SK-N-SH (cell line): ENCODE data around the gene BCLAF1. TPM values are rescaled to one million over a fixed set of nuclear protein-coding genes. Genes with fewer than 3 reads are reported as not detected.

Experiments used
- CTCF ChIA-PET: fragments of 300-600, 350-600 bp; formaldehyde crosslinking; extraction: SDS; loops from one replicate; lab custom pipeline; 2021; lab: Yijun Ruan, JAX
- POLR2A ChIA-PET: fragments of 350-600 bp; sonication (Branson Sonifier 250); formaldehyde crosslinking; extraction: SDS; loops from one replicate; lab custom pipeline; 2020; ENCODE audit warnings: antibody characterized with exemption, inconsistent platforms; lab: Yijun Ruan, JAX
- DNase-seq: peaks from one replicate; pipeline ENCODE4 v3.0.0; 2012
- H2AFZ ChIP-seq: fragments of 200-600 bp; sonication (generic); 2 replicates; pipeline ENCODE4 v1.8.1; 2016; ENCODE audit warnings: antibody characterized with exemption, mild to moderate bottlenecking, low read depth
- H3F3A ChIP-seq: fragments of 200-600 bp; sonication (generic); replicated peaks from 2 replicates; pipeline ENCODE3; 2016; ENCODE audit warnings: antibody characterized with exemption, mild to moderate bottlenecking; ENCODE audit not compliant: insufficient read depth
- H3K27ac ChIP-seq, 2 experiments: fragments of 200-500 bp in 1 of 2; fragments of 200-600 bp in 1 of 2; sonication (Bioruptor generic) in 1 of 2; sonication (generic), shearing (Covaris generic) in 1 of 2; 2 replicates each; pipeline versions ENCODE4 v1.5.1 to v1.6.1; 2014 to 2016; ENCODE audit warnings: low read depth in 2 of 2, inconsistent platforms in 1 of 2, low read length in 1 of 2, mild to moderate bottlenecking in 1 of 2, mixed read lengths in 1 of 2
- H3K27me3 ChIP-seq: fragments of 200-600 bp; sonication (generic), shearing (Covaris generic); 2 replicates; pipeline ENCODE4 v1.6.1; 2016; ENCODE audit warnings: mixed run types; ENCODE audit not compliant: insufficient read depth
- H3K36me3 ChIP-seq, 2 experiments: fragments of 200-500 bp in 1 of 2; fragments of 200-600 bp in 1 of 2; sonication (Bioruptor generic) in 1 of 2; sonication (generic) in 1 of 2; replicated peaks in 1 of 2; 2 replicates each; pipeline versions ENCODE3 to v1.5.1; 2014 to 2016; ENCODE audit warnings: low read length in 1 of 2, mild to moderate bottlenecking in 1 of 2; ENCODE audit not compliant: insufficient read depth in 2 of 2, control insufficient read depth in 1 of 2
- H3K4me1 ChIP-seq, 2 experiments: fragments of 200-500 bp in 1 of 2; fragments of 200-600 bp in 1 of 2; sonication (Bioruptor generic) in 1 of 2; sonication (generic), shearing (Covaris generic) in 1 of 2; 2 replicates each; pipeline versions ENCODE4 v1.5.1 to v1.6.1; 2014 to 2016; ENCODE audit warnings: low read depth in 1 of 2, low read length in 1 of 2, mixed run types in 1 of 2; ENCODE audit not compliant: insufficient read depth in 2 of 2, control insufficient read depth in 1 of 2
- H3K4me2 ChIP-seq: fragments of 200-600 bp; sonication (generic), shearing (Covaris generic); 2 replicates; pipeline ENCODE4 v1.6.1; 2017; ENCODE audit warnings: mixed run types
- H3K4me3 ChIP-seq, 2 experiments: fragments of 200-500 bp in 1 of 2; fragments of 200-600 bp in 1 of 2; sonication (Bioruptor generic) in 1 of 2; sonication (generic), shearing (Covaris generic) in 1 of 2; 2 replicates each; pipeline versions ENCODE4 v1.5.1 to v1.8.1; 2014 to 2016; ENCODE audit warnings: low read depth in 2 of 2, inconsistent platforms in 1 of 2, low read length in 1 of 2, mild to moderate bottlenecking in 1 of 2, mixed read lengths in 1 of 2, moderate library complexity in 1 of 2
- H3K79me2 ChIP-seq: fragments of 200-600 bp; sonication (generic); 2 replicates; pipeline ENCODE4 v1.8.1; 2017; ENCODE audit warnings: mild to moderate bottlenecking; ENCODE audit not compliant: insufficient read depth
- H3K9ac ChIP-seq: fragments of 200-600 bp; sonication (generic); 2 replicates; pipeline ENCODE4 v1.6.1; 2017; ENCODE audit warnings: mixed run types
- H3K9me2 ChIP-seq: fragments of 200-600 bp; sonication (generic); 2 replicates; pipeline ENCODE4 v1.6.1; 2017; ENCODE audit warnings: mixed run types
- H3K9me3 ChIP-seq: fragments of 200-600 bp; sonication (generic); 2 replicates; pipeline ENCODE4 v1.6.1; 2017; ENCODE audit warnings: mixed run types, mild to moderate bottlenecking, moderate library complexity
- H4K20me1 ChIP-seq: fragments of 200-600 bp; sonication (generic); 2 replicates; pipeline ENCODE4 v1.6.1; 2017; ENCODE audit warnings: mild to moderate bottlenecking, mixed run types; ENCODE audit not compliant: insufficient read depth
- CTCF ChIP-seq: fragments of 200-600 bp; sonication (generic); IDR thresholded peaks from 2 replicates; pipeline ENCODE4 v1.6.1; 2017; ENCODE audit warnings: antibody characterized with exemption, mild to moderate bottlenecking, moderate library complexity
- ELF1 ChIP-seq: IDR thresholded peaks from 2 replicates; pipeline ENCODE4 v1.4.0; 2012
- EP300 ChIP-seq, 2 experiments: IDR thresholded peaks; 2 replicates each; pipeline versions ENCODE4 v1.4.0 to v1.6.1; 2012; ENCODE audit warnings: borderline replicate concordance in 1 of 2, low read depth in 1 of 2, low read length in 1 of 2
- EZH2phosphoT487 ChIP-seq: fragments of 200-600 bp; sonication (generic); IDR thresholded peaks from 2 replicates; pipeline ENCODE4 v1.6.1; 2017; ENCODE audit warnings: low read depth, mixed run types, mild to moderate bottlenecking, antibody characterized with exemption, moderate library complexity, borderline replicate concordance
- FOSL2 ChIP-seq: IDR thresholded peaks from 2 replicates; pipeline ENCODE4 v1.4.0; 2012; ENCODE audit warnings: low read depth, mild to moderate bottlenecking, moderate library complexity, borderline replicate concordance
- FOXJ3 ChIP-seq: sonication (generic); formaldehyde crosslinking; IDR thresholded peaks from 2 replicates; pipeline ENCODE4 v1.5.1; 2020; ENCODE audit warnings: mild to moderate bottlenecking, missing genetic modification reagents
- IRF3 ChIP-seq: fragments of 150-350 bp; IDR thresholded peaks from 2 replicates; pipeline ENCODE4 v1.6.1; 2016; ENCODE audit warnings: mild to moderate bottlenecking, low read depth, low read length
- JUND ChIP-seq: IDR thresholded peaks from 2 replicates; pipeline ENCODE4 v1.4.0; 2012
- MEF2A ChIP-seq: IDR thresholded peaks from 2 replicates; pipeline ENCODE4 v1.4.0; 2012; ENCODE audit warnings: low read depth, borderline replicate concordance
- NFIC ChIP-seq: IDR thresholded peaks from 2 replicates; pipeline ENCODE4 v1.4.0; 2012; ENCODE audit warnings: borderline replicate concordance
- POLR2AphosphoS5 ChIP-seq: IDR thresholded peaks from 2 replicates; pipeline ENCODE4 v1.6.1; 2012; ENCODE audit warnings: low read depth, low read length
- REST ChIP-seq: IDR thresholded peaks from 2 replicates; pipeline ENCODE4 v1.6.1; 2012; ENCODE audit warnings: mild to moderate bottlenecking, low read depth, low read length, moderate library complexity
- RFX5 ChIP-seq: IDR thresholded peaks from 2 replicates; pipeline ENCODE4 v1.6.1; 2012; ENCODE audit warnings: mild to moderate bottlenecking, improper control_type of control experiment, low read length
- SMC3 ChIP-seq: IDR thresholded peaks from 2 replicates; pipeline ENCODE4 v1.6.1; 2012; ENCODE audit warnings: low read depth, low read length, improper control_type of control experiment
- TAF1 ChIP-seq: IDR thresholded peaks from 2 replicates; pipeline ENCODE4 v1.6.1; 2012; ENCODE audit warnings: low read depth, mild to moderate bottlenecking, low read length, moderate library complexity, borderline replicate concordance
- TCF12 ChIP-seq: IDR thresholded peaks from 2 replicates; pipeline ENCODE4 v1.4.0; 2012
- TEAD4 ChIP-seq: IDR thresholded peaks from 2 replicates; pipeline ENCODE4 v1.4.0; 2012; ENCODE audit warnings: mild to moderate bottlenecking, borderline replicate concordance; ENCODE audit not compliant: insufficient read depth
- ZBTB33 ChIP-seq: IDR thresholded peaks from 2 replicates; pipeline ENCODE4 v1.4.0; 2012; ENCODE audit warnings: low read depth, borderline replicate concordance
- WGBS: methylation state at CpG from one replicate; pipeline ENCODE4 v1.1.6; 2017; ENCODE audit warnings: low lambda C conversion rate; 5-methylcytosine and 5-hydroxymethylcytosine counted together
- polyA plus RNA-seq, 3 experiments: library from polyadenylated mRNA; depleted of rRNA; stranded (reverse); fragments of >200 nt; gene quantifications; 2 replicates each; pipeline ENCODE4 v1.2.3, GENCODE V29; 2012
- TF ChIP-seq, protein P1 (sequence below): IDR thresholded peaks from 2 replicates; pipeline ENCODE4 v1.4.0; 2012; ENCODE audit warnings: low read depth, borderline replicate concordance
- TF ChIP-seq, protein P2 (sequence below): fragments of 150-350 bp; IDR thresholded peaks from 2 replicates; pipeline ENCODE4 v1.6.1; 2017; ENCODE audit warnings: antibody characterized with exemption, low read length, low read depth, borderline replicate concordance

BCLAF1 gene
- polyA plus RNA-seq, 1 of the 3 experiments (the other 2 are of a cell fraction): 21.9 TPM

GRCh38 chr6:136262940-136263339 is 26.7 kb downstream of the BCLAF1 start:
- Histone ChIP-seq H3K4me3 (no peak overlapping the region), H4K20me1 (peaks cover 22% of the 10 kb centered on the region), H3K79me2 (peaks cover 74% of the 10 kb centered on the region), H3K27ac (peak overlapping the region in 1 of 2 experiments; percentile 11; a peak in 1 of 4 replicates), H3F3A (peaks cover 22% of the 10 kb centered on the region), H3K9me3 (no peaks in the 10 kb centered on the region), H3K9ac (no peak overlapping the region), H3K27me3 (no peaks in the 10 kb centered on the region), H3K4me1 (no peaks in the 10 kb centered on the region)
- POLR2A ChIA-PET: no interaction called here
- CTCF ChIA-PET: interaction anchor here (0.9 to 2.5 kb wide), 3 partner anchors 8 to 54 kb away, joined by 5 to 11 read pairs (median 5); no protein-coding TSS in a partner anchor
- TF ChIP-seq JUND (no peak), TAF1 (no peak), CTCF (no peak), EZH2phosphoT487 (no peak), POLR2AphosphoS5 (no peak), REST (no peak), RFX5 (no peak), ELF1 (no peak), NFIC (no peak), TEAD4 (no peak), EP300 (IDR thresholded peaks at IDR 0.05; ENCODE audit: borderline replicate concordance in 1 of 2, low read depth in 1 of 2, low read length in 1 of 2) (no peak), MEF2A (no peak), IRF3 (no peak), ZBTB33 (no peak), FOSL2 (no peak), SMC3 (no peak), FOXJ3 (CRISPR knock-in tag) (no peak), TCF12 (no peak)
- TF ChIP-seq, protein P1, sequence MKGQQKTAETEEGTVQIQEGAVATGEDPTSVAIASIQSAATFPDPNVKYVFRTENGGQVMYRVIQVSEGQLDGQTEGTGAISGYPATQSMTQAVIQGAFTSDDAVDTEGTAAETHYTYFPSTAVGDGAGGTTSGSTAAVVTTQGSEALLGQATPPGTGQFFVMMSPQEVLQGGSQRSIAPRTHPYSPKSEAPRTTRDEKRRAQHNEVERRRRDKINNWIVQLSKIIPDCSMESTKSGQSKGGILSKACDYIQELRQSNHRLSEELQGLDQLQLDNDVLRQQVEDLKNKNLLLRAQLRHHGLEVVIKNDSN: no peak
- TF ChIP-seq, protein P2, sequence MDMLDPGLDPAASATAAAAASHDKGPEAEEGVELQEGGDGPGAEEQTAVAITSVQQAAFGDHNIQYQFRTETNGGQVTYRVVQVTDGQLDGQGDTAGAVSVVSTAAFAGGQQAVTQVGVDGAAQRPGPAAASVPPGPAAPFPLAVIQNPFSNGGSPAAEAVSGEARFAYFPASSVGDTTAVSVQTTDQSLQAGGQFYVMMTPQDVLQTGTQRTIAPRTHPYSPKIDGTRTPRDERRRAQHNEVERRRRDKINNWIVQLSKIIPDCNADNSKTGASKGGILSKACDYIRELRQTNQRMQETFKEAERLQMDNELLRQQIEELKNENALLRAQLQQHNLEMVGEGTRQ: no peak
- TF ChIP-seq, all 33 proteins: peak for 0
- no peak for DNase-seq
- no peak overlapping the region for H3K4me2 ChIP-seq
- H3K36me3 ChIP-seq: peaks cover 96 to 98% of the 10 kb centered on the region in 2 experiments
- WGBS: 100% methylated on average over 1 of the region's 1 CpG
- no peaks in the 10 kb centered on the region for H3K9me2 ChIP-seq
- H2AFZ ChIP-seq: no peak overlapping the region
